ACC112 (cell line): ENCODE data around the gene SH3BP4.
"Not testable (repeated sequence)": the region's sequence is repeated elsewhere in the genome, so short reads cannot be mapped to it uniquely, and the experiment has no call there.

Experiments
- H2AFZ ChIP-seq: fragments of 200-600 bp; sonication (generic); one replicate; pipeline ENCODE4 v1.6.0; 2017; ENCODE audit warnings: antibody characterized with exemption, low read length; ENCODE audit not compliant: unreplicated experiment
- H3K27ac ChIP-seq: fragments of 200-600 bp; sonication (generic); 2 replicates; pipeline ENCODE4 v1.5.1; 2014; ENCODE audit warnings: low read depth, mild to moderate bottlenecking, antibody characterized with exemption, low read length, moderate library complexity
- H3K27me3 ChIP-seq: fragments of 200-600 bp; sonication (generic); 2 replicates; pipeline ENCODE4 v1.6.1; 2014; ENCODE audit warnings: mild to moderate bottlenecking, antibody characterized with exemption, low read length, moderate library complexity, mixed read lengths; ENCODE audit not compliant: insufficient read depth
- H3K36me3 ChIP-seq: fragments of 200-600 bp; sonication (generic); 2 replicates; pipeline ENCODE4 v1.6.1; 2016; ENCODE audit warnings: mild to moderate bottlenecking, antibody characterized with exemption, low read length, moderate library complexity, mixed read lengths; ENCODE audit not compliant: insufficient read depth
- H3K4me1 ChIP-seq: fragments of 200-600 bp; sonication (generic); one replicate; pipeline ENCODE4 v1.6.1; 2016; ENCODE audit warnings: low read length, mixed read lengths; ENCODE audit not compliant: insufficient read depth, unreplicated experiment, control insufficient read depth
- H3K4me3 ChIP-seq: fragments of 200-600 bp; sonication (generic); 2 replicates; pipeline ENCODE4 v1.5.1; 2014; ENCODE audit warnings: mild to moderate bottlenecking, low read depth, low read length
- H3K79me2 ChIP-seq: fragments of 200-600 bp; sonication (generic); one replicate; pipeline ENCODE4 v1.6.0; 2016; ENCODE audit warnings: low read length; ENCODE audit not compliant: control insufficient read depth, unreplicated experiment, insufficient read depth

The SH3BP4 gene

DNA sequence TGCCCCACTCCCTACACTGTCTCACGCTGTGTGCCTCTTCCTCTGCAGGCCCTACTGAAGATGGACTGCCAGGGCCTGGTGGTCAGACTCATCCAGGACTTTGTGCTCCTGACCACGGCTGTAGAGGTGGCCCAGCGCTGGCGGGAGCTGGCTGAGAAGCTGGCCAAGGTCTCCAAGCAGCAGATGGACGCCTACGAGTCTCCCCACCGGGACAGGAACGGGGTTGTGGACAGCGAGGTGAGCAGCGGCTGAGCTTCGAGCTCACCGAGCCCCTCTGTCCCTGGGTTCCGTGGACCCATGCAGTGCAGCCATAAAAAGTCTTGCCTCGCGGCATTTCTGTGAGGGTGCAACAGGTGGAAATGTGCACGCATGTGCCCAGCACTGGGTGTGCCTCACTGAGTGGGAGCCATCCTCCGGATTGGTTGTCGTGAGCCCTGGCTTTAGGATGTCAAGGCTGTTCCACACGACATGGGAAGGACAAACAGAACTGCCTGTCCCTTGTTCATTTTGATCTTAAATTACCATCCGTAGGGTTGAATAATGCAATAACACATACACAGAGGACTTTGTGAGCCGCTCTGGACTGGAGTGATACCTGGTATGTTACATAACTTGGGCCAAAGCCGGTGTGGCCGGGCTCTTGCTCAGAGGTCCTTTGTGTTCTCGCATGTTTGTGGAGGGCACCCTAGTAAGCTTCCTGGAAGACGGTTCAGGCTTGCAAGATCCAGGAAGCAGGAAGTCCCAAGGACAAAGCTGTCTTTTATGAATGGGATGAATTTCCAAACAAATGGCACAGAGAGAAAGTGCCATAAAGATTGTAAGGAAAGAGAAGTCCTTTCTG is 100.9 kb downstream of the SH3BP4 start:
- Histone ChIP-seq H3K79me2 (peaks cover 12% of the 10 kb centered on the region), H3K36me3 (peaks cover 28% of the 10 kb centered on the region), H3K27ac (no peak overlapping the region)

DNA sequence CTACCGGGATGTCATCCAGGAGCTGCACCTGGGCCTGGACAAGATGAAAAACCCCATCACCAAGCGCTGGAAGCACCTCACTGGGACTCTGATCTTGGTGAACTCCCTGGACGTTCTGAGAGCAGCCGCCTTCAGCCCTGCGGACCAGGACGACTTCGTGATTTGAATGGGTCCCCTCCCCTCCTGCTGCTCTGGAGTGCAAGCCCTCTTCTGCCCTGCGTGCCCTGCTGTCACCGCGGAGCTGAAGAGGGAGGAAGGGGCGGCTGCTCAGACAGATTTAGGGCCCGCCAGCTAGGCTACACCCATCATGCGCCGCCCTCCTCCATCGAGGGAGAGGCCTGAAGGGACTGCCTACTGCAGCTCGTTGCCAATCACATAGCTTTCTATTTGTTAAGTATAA is 101.8 kb downstream of the SH3BP4 start:
- Histone ChIP-seq H3K4me1 (peaks cover 23% of the 10 kb centered on the region), H3K27ac (no peak overlapping the region)

More for the DNA sequence above, 100.9 kb downstream of the SH3BP4 start:
- Histone ChIP-seq H3K27me3 (no peaks in the 10 kb centered on the region), H2AFZ (no peak overlapping the region), H3K4me3 (no peak overlapping the region), H3K4me1 (peaks cover 23% of the 10 kb centered on the region)

DNA sequence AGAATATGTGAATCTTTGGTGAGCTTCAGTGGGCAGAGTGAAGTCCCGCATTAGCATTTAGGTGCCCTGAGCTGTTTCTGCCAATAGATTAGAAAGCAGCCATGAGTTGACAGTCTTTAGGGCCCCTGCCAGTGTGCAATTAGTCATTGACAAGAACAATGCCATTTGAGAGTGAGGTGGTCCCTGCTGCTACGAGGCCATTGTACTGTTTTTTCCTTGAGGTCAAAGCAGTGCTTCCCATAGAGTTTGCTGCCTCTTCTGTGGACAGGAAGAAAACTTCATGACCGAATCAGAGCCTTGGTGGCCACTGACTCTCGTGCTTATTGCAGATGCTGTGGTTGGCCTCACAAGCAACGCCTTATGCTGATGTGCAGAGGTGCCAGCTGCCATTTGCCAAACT is 102.7 kb downstream of the SH3BP4 start:
- no peak overlapping the region for H2AFZ ChIP-seq
- no peak overlapping the region for H3K4me3 ChIP-seq
- peaks cover 19% of the 10 kb centered on the region for H3K4me1 ChIP-seq
- no peaks in the 10 kb centered on the region for H3K27me3 ChIP-seq
- no peak overlapping the region for H3K27ac ChIP-seq
- H3K36me3 ChIP-seq = peaks cover 28% of the 10 kb centered on the region
- peaks cover 3% of the 10 kb centered on the region for H3K79me2 ChIP-seq

More for the DNA sequence above, 101.8 kb downstream of the SH3BP4 start:
- Histone ChIP-seq H3K27me3 (no peaks in the 10 kb centered on the region), H3K4me3 (no peak overlapping the region), H3K36me3 (peaks cover 28% of the 10 kb centered on the region), H3K79me2 (peaks cover 9% of the 10 kb centered on the region), H2AFZ (no peak overlapping the region)

DNA sequence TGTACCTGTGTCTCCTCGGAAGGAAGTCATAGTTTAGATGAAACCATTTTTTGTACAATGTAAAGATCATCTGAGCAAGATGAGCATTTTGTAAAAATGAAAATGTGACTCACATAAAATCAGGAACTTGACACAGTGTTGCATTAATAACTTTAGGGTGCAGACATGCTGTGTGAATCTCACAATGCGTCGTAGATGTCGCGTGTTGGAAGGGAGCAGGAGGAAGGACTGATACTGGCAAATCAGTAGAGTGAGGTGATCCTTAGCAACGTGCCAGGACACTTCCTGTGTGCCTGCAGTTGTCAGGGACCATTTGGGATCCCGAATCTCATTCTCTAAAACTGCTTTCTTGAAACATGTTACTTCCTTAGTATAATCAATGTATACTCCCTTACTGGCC is 103.1 kb downstream of the SH3BP4 start:
- peaks cover 28% of the 10 kb centered on the region for H3K36me3 ChIP-seq
- H2AFZ ChIP-seq = no peak overlapping the region
- no peaks in the 10 kb centered on the region for H3K79me2 ChIP-seq
- H3K4me3 ChIP-seq = no peak overlapping the region
- H3K27me3 ChIP-seq = no peaks in the 10 kb centered on the region
- no peak overlapping the region for H3K27ac ChIP-seq
- H3K4me1 ChIP-seq = peaks cover 15% of the 10 kb centered on the region

DNA sequence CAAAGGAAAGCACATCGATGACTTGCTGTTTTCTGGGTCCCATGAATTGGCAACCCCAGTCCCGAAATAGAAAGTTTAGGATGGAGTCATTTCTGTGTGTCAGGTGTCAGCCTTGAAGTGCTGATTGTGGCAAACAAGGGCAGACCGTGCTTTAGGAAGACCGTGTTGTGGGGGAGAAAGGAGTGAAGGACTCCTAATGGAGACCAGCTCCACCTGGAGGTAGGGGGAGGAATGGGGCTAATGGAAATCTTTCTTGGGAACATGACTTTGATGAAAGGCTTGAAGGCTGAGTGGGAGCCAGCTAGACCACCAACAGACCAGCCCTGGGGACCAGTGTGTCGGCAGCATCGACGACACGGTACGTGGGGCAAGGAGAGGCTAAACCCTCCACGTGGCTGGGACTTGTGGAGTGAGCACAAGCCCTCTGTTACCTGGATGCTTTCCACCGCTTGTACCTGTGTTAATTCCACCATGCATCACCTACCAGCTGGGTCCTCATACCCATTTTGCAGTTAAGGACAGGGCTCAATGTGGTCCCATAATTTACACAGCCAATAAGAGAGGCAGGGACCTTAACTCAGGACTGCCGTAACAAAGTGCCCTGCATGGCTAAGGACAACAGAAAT is 104.2 kb downstream of the SH3BP4 start:
- no peaks in the 10 kb centered on the region for H3K79me2 ChIP-seq
- H3K4me3 ChIP-seq = no peak overlapping the region
- no peaks in the 10 kb centered on the region for H3K27me3 ChIP-seq
- H2AFZ ChIP-seq = no peak overlapping the region
- H3K36me3 ChIP-seq = peaks cover 25% of the 10 kb centered on the region
- peaks cover 7% of the 10 kb centered on the region for H3K4me1 ChIP-seq
- no peak overlapping the region for H3K27ac ChIP-seq

GRCh38 chr2:235056768-235057167 is 105.0 kb downstream of the SH3BP4 start:
- H3K79me2 ChIP-seq = no peaks in the 10 kb centered on the region
- no peak overlapping the region for H2AFZ ChIP-seq
- no peak overlapping the region for H3K4me3 ChIP-seq
- no peaks in the 10 kb centered on the region for H3K27me3 ChIP-seq
- H3K36me3 ChIP-seq = peaks cover 25% of the 10 kb centered on the region
- peaks cover under 1% of the 10 kb centered on the region for H3K4me1 ChIP-seq
- no peak overlapping the region for H3K27ac ChIP-seq

GRCh38 chr2:235057616-235058015 is 105.8 kb downstream of the SH3BP4 start:
- H3K4me1 ChIP-seq, H3K27me3 ChIP-seq, H3K27ac ChIP-seq, H3K79me2 ChIP-seq, H2AFZ ChIP-seq, H3K4me3 ChIP-seq: not testable (repeated sequence)
- H3K36me3 ChIP-seq = peaks cover 24% of the 10 kb centered on the region

DNA sequence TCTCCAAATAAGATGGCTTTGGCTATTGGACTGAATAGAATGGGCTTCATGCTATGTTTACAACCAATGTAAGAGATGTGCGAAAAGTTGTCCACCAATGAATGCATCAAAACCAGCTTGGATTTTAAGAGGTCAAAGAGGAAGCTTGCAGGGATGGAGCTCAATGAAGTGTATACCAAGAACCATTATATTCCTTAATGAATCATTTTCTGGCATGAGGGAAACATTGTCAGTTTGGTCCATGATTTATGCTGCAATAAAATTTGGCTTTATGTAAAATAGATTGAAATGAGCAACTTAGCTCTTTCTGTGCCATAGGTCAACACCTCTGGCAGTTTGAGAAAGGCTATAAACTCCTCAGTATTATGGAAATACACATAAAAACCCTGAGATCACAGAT is 107.3 kb downstream of the SH3BP4 start:
- Histone ChIP-seq H3K4me1 (no peaks in the 10 kb centered on the region), H2AFZ (no peak overlapping the region), H3K36me3 (peaks cover 17% of the 10 kb centered on the region), H3K4me3 (no peak overlapping the region), H3K79me2 (no peaks in the 10 kb centered on the region), H3K27me3 (no peaks in the 10 kb centered on the region; the same call in 1 of the 2 replicates), H3K27ac (no peak overlapping the region)

GRCh38 chr2:235061656-235062055 is 109.8 kb downstream of the SH3BP4 start:
- Histone ChIP-seq H3K36me3 (peaks cover 3% of the 10 kb centered on the region; the same call in 1 of the 2 replicates), H3K4me3 (no peak overlapping the region)

DNA sequence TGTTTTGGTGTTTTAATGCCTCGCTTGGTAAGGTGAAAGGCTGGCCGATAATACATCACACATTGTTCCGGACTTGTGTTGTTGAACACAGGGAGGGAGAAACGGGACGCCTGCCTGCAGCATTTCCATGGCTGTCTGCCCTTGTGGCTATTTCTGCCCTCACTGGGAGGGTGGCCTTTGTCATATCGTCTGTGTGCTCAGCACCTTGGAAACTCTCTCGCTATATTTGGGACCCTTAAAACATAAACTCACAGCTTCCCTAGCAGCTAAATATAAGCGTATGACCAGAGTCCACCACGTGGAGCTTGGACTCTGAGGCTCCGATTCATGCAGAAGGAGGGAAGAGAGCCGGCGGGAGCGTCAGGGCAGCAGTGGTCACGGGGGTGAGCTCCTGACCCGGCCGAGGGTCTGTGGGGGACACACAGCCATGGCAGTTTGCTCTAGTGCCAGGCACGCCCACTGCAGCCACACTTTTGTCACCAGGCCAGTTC is 111.7 kb downstream of the SH3BP4 start:
- no peak overlapping the region for H3K4me3 ChIP-seq
- no peaks in the 10 kb centered on the region for H3K36me3 ChIP-seq
- no peak overlapping the region for H2AFZ ChIP-seq
- H3K4me1 ChIP-seq = no peaks in the 10 kb centered on the region
- no peak overlapping the region for H3K27ac ChIP-seq
- no peaks in the 10 kb centered on the region for H3K79me2 ChIP-seq
- H3K27me3 ChIP-seq = no peaks in the 10 kb centered on the region; the same call in 1 of the 2 replicates

More at GRCh38 chr2:235061656-235062055, 109.8 kb downstream of the SH3BP4 start:
- Histone ChIP-seq H3K79me2 (no peaks in the 10 kb centered on the region), H3K27ac (no peak overlapping the region), H3K4me1 (no peaks in the 10 kb centered on the region), H2AFZ (no peak overlapping the region), H3K27me3 (no peaks in the 10 kb centered on the region; the same call in 1 of the 2 replicates)
